ENCODE results near the gene YIPF1.

GRCh38 chr1:53931523-53931922, 41.9 kb upstream of the YIPF1 start:
- TF ChIP-seq ZNF121 (CRISPR knock-in tag; IDR thresholded peaks at IDR 0.05) = no peak
- TF ChIP-seq JUN (CRISPR knock-in tag; IDR thresholded peaks at IDR 0.05) = no peak
- TF ChIP-seq ATF3 (CRISPR knock-in tag; conservative IDR thresholded peaks at IDR 0.05) = no peak
- TF ChIP-seq NR3C1 (CRISPR knock-in tag; conservative IDR thresholded peaks at IDR 0.05; ENCODE audit: low read depth) = no peak
- TF ChIP-seq, protein P1, sequence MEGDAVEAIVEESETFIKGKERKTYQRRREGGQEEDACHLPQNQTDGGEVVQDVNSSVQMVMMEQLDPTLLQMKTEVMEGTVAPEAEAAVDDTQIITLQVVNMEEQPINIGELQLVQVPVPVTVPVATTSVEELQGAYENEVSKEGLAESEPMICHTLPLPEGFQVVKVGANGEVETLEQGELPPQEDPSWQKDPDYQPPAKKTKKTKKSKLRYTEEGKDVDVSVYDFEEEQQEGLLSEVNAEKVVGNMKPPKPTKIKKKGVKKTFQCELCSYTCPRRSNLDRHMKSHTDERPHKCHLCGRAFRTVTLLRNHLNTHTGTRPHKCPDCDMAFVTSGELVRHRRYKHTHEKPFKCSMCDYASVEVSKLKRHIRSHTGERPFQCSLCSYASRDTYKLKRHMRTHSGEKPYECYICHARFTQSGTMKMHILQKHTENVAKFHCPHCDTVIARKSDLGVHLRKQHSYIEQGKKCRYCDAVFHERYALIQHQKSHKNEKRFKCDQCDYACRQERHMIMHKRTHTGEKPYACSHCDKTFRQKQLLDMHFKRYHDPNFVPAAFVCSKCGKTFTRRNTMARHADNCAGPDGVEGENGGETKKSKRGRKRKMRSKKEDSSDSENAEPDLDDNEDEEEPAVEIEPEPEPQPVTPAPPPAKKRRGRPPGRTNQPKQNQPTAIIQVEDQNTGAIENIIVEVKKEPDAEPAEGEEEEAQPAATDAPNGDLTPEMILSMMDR (IDR thresholded peaks at IDR 0.05) = no peak
- TF ChIP-seq, protein P2, sequence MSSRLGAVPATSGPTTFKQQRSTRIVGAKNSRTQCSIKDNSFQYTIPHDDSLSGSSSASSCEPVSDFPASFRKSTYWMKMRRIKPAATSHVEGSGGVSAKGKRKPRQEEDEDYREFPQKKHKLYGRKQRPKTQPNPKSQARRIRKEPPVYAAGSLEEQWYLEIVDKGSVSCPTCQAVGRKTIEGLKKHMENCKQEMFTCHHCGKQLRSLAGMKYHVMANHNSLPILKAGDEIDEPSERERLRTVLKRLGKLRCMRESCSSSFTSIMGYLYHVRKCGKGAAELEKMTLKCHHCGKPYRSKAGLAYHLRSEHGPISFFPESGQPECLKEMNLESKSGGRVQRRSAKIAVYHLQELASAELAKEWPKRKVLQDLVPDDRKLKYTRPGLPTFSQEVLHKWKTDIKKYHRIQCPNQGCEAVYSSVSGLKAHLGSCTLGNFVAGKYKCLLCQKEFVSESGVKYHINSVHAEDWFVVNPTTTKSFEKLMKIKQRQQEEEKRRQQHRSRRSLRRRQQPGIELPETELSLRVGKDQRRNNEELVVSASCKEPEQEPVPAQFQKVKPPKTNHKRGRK (CRISPR knock-in tag; IDR thresholded peaks at IDR 0.05; ENCODE audit: borderline replicate concordance) = no peak
- TF ChIP-seq NR1H2 (CRISPR knock-in tag; IDR thresholded peaks at IDR 0.05) = no peak
